ENCODE data around the gene PPP4R1. TPM values are rescaled to one million over a fixed set of nuclear protein-coding genes. Genes with fewer than 3 reads are reported as not detected.
A peak's percentile ranks its signal among the peaks of the same experiment; 100 is the strongest.

PPP4R1 gene
- total and polyA plus RNA-seq, 8 donors: 25.9 to 372 (median 40.7) TPM

GRCh38 chr18:9615280-9615797 is 980 bp upstream of the PPP4R1 start:
- Histone ChIP-seq H3K4me3 (peak overlapping the region; percentile 63 to 86 (median 66)), H3K27me3 (no peaks in the 10 kb centered on the region), H3K9me3 (no peaks in the 10 kb centered on the region), H3K4me1 (peaks cover 6 to 60% (median 41%) of the 10 kb centered on the region in 4 donors), H3K27ac (peak overlapping the region; percentile 95 to 99 (median 96)), H3K36me3 (peaks cover 0 to 12% (median 7%) of the 10 kb centered on the region in 4 donors)
- WGBS, 5 donors: 48 to 51% (median 50%) methylated on average over 13 of the region's 13 CpGs
- TF ChIP-seq POLR2A (IDR thresholded peaks at IDR 0.05) (no peak), POLR2AphosphoS5 (IDR thresholded peaks at IDR 0.05) (no peak), EP300 (IDR thresholded peaks at IDR 0.05) (no peak)
- TF ChIP-seq, protein P1, sequence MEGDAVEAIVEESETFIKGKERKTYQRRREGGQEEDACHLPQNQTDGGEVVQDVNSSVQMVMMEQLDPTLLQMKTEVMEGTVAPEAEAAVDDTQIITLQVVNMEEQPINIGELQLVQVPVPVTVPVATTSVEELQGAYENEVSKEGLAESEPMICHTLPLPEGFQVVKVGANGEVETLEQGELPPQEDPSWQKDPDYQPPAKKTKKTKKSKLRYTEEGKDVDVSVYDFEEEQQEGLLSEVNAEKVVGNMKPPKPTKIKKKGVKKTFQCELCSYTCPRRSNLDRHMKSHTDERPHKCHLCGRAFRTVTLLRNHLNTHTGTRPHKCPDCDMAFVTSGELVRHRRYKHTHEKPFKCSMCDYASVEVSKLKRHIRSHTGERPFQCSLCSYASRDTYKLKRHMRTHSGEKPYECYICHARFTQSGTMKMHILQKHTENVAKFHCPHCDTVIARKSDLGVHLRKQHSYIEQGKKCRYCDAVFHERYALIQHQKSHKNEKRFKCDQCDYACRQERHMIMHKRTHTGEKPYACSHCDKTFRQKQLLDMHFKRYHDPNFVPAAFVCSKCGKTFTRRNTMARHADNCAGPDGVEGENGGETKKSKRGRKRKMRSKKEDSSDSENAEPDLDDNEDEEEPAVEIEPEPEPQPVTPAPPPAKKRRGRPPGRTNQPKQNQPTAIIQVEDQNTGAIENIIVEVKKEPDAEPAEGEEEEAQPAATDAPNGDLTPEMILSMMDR (IDR thresholded peaks at IDR 0.05): no peak
- intact Hi-C loops (cut with DNase I; ENCODE audit: low total_unique reads): no loop called here
- no peak for DNase-seq

GRCh38 chr18:9613550-9614400 is 584 bp downstream of the PPP4R1 start:
- H3K36me3 ChIP-seq: peaks cover 0 to 12% (median 7%) of the 10 kb centered on the region in 4 donors
- intact Hi-C loops (cut with DNase I; ENCODE audit: low total_unique reads): no loop called here
- H3K27me3 ChIP-seq: no peaks in the 10 kb centered on the region
- no peak for TF ChIP-seq POLR2AphosphoS5 (IDR thresholded peaks at IDR 0.05)
- TF ChIP-seq, protein P1 (IDR thresholded peaks at IDR 0.05): no peak
- peak overlapping the region; percentile 63 to 86 (median 74) for H3K4me3 ChIP-seq
- H3K4me1 ChIP-seq: peaks cover 20 to 63% (median 48%) of the 10 kb centered on the region in 4 donors
- 0 to 1% (median 1%) methylated on average over 37 to 62 of the region's 78 CpGs for WGBS, 5 donors
- peak overlapping the region; percentile 93 to 99 (median 96) for H3K27ac ChIP-seq
- no peaks in the 10 kb centered on the region for H3K9me3 ChIP-seq
- DNase-seq: peak; percentile 57 to 89

DNA sequence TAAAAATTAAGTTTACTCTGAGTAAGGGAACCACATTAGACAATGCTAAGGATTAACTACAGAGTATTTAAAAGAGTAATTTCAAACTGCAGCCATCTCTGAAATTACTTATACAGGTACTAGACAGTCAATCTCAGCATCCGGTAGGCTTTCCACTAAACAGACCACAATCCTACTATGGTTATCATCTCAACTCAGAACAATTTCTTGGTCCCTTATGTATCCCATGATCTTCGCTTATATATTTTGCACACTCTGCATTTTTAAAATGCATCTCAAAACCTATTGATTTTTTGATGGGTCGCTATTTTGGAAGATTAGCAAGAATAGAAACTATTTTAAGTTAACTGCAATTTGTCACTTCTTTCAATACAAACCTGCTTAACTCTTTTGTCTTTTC is 1.4 kb downstream of the PPP4R1 start:
- Histone ChIP-seq H3K4me3 (peak overlapping the region; percentile 63 to 86 (median 74)), H3K36me3 (peaks cover 0 to 12% (median 7%) of the 10 kb centered on the region in 4 donors), H3K9me3 (no peaks in the 10 kb centered on the region), H3K27me3 (no peaks in the 10 kb centered on the region), H3K4me1 (peaks cover 24 to 69% (median 52%) of the 10 kb centered on the region in 4 donors), H3K27ac (peak overlapping the region in 4 of 5 donors; percentile 93 to 99 (median 96))
- WGBS, 5 donors: 18 to 24% (median 23%) methylated on average over 3 of the region's 3 CpGs
- TF ChIP-seq, protein P1 (IDR thresholded peaks at IDR 0.05): no peak
- TF ChIP-seq POLR2AphosphoS5 (IDR thresholded peaks at IDR 0.05) (no peak), POLR2A (IDR thresholded peaks at IDR 0.05) (no peak), EP300 (IDR thresholded peaks at IDR 0.05) (no peak)
- no peak for DNase-seq
- intact Hi-C loops (cut with DNase I; ENCODE audit: low total_unique reads): no loop called here

GRCh38 chr18:9612215-9612830 is 2.0 kb downstream of the PPP4R1 start:
- Histone ChIP-seq H3K27ac (peak overlapping the region in 4 of 5 donors; percentile 93 to 99 (median 96)), H3K4me1 (peaks cover 24 to 73% (median 52%) of the 10 kb centered on the region in 4 donors)
- DNase-seq: peak; percentile 44 to 82

More at GRCh38 chr18:9612215-9612830, 2.0 kb downstream of the PPP4R1 start:
- Histone ChIP-seq H3K27me3 (no peaks in the 10 kb centered on the region), H3K9me3 (no peaks in the 10 kb centered on the region), H3K4me3 (peak overlapping the region in 3 of 4 donors; percentile 63 to 81 (median 68)), H3K36me3 (peaks cover 0 to 12% (median 7%) of the 10 kb centered on the region in 4 donors)
- no peak for TF ChIP-seq EP300 (IDR thresholded peaks at IDR 0.05)
- TF ChIP-seq POLR2AphosphoS5 (IDR thresholded peaks at IDR 0.05): peak in 1 of 3 donors; percentile 43
- TF ChIP-seq, protein P1 (IDR thresholded peaks at IDR 0.05): peak in 5 of 7 experiments; percentile 39 to 60 (median 44)
- 17 to 46% (median 29%) methylated on average over 3 of the region's 3 CpGs for WGBS, 5 donors
- intact Hi-C loops (cut with DNase I; ENCODE audit: low total_unique reads): no loop called here
